Measurements from ENCODE around the gene RIMBP2.

- no peak for TF ChIP-seq CTCF (IDR thresholded peaks at IDR 0.05; ENCODE audit: insufficient read depth, low read length)
- no peak for TF ChIP-seq POLR2AphosphoS5 (IDR thresholded peaks at IDR 0.05; ENCODE audit: low read depth)
- TF ChIP-seq SPI1 (IDR thresholded peaks at IDR 0.05; ENCODE audit: borderline replicate concordance, low read depth): no peak
Observed at GRCh38 chr12:130596241-130596640, 119.9 kb downstream of the RIMBP2 start.

All from HL-60 (cell line).